ENCODE results near the gene PPP6C.
"Not testable (repeated sequence)": the region's sequence is repeated elsewhere in the genome, so short reads cannot be mapped to it uniquely, and the experiment has no call there.

PPP6C gene

DNA sequence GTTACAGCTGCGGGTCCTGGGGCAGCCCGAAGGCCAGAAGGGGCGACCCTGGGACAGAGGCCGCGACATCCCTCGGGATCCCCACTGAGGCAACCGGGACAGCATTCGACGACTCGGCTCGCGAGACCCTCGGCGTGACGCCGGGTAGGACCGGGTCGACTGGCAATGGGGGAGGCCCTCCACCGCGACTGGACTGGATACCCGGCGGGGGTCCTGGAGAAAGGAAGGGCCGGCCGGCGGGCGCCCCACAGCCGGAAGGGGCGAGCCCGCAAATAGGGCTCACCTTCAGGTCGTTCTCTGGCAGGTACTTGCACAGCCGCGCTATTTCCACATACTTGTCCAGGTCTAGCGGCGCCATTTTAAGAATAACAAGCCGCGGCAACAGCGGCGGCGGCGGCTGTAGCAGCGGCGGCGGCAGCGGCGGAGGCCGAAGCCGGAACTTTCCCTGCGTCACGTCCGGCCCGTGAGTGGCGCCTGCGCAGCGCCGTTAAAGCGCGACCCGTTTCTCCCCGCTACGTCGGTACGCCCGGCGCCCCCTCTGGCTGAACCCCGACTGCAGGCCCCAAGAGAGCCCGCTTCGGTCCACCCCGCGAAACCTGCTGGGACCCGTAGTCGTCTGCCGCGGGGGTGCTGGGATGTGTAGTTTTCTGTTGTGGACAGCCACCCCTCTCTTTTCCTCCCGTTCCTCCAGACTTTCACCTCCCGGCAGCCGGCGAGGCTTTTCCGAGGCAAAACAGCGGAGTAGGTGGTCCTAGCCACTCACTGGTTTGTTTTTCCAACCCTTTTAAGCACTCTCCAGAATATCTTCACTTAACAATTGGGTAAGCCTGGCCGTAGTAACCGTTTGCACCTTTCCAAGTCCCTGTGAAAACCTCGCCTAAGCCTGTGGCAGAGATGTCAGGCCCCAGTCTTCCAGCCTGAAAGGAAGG lies at the start of gene PPP6C:
Gene PPP6C (minus strand): TSS at position 443 of the 929 bp plus-strand sequence. CDS start 85 bp downstream, at position 358.
- DNase-seq, result peak; percentile 86

DNA sequence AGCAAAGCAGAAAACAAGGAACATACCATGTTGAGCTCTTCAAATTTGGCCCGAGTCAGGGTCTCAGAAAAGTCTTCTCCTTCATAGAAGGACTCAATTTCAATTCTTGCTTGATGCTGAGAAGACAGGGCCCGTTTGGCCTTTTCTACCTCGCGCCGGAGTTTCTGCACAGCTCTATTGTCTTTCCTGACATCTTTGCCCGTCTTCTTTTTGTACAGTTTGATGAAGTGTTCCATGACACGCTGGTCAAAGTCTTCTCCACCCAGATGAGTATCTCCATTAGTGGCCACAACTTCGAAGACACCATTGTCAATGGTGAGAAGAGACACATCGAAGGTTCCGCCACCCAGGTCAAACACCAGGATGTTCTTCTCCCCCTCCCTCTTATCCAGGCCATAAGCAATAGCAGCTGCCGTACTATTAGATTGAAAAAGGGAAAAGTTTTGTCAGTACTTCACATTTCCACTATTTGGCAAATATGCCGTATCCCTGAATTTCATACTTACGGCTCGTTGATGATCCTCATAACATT lies 49.4 kb upstream of the PPP6C start:
- DNase-seq, result no peak

DNA sequence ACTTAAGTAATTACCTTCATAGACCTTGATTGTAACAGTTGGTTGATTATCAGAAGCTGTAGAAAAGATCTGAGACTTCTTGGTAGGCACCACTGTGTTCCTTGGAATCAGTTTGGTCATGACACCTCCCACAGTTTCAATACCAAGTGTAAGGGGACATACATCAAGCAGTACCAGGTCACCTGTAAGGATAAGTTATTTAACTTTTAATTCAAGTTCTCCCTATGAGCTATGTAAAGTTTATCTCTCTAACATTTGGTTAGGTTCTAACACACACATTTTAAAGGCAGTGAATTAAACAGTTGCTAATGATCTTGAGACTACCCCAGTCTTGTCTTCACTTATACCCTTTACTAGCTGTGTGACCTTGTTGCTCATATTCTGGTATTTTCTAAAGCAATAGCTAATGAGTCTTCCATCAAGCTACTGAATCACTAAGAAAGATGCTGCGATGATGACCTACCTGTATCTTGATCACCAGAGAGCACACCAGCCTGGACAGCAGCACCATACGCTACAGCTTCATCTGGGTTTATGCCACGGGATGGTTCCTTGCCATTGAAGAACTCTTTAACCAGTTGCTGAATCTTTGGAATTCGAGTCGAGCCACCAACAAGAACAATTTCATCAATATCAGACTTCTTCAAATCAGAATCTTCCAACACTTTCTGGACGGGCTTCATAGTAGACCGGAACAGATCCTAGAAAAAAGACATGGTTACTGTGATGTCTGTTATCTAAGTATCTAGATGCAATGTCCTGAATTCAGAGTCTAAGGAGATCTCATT lies 48.7 kb upstream of the PPP6C start:
- DNase-seq, result no peak

DNA sequence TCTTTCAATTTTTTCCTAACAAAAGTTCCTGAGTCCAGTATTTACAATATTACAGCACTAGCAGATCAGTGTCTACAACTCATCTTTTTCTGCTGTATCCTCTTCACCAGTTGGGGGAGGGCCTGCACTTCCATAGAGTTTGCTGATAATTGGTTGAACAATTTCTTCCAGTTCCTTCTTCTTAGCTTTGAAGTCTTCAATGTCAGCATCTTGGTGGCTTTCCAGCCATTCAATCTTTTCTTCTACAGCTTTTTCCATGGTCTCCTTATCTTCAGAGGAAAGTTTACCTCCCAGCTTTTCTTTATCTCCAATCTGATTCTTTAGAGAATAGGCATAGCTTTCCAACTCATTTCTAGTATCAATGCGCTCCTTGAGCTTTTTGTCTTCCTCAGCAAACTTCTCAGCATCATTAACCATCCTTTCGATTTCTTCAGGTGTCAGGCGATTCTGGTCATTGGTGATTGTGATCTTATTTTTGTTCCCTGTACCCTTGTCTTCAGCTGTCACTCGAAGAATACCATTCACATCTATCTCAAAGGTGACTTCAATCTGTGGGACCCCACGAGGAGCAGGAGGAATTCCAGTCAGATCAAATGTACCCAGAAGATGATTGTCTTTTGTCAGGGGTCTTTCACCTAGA lies 47.0 kb upstream of the PPP6C start:
- not testable (repeated sequence) for DNase-seq

DNA sequence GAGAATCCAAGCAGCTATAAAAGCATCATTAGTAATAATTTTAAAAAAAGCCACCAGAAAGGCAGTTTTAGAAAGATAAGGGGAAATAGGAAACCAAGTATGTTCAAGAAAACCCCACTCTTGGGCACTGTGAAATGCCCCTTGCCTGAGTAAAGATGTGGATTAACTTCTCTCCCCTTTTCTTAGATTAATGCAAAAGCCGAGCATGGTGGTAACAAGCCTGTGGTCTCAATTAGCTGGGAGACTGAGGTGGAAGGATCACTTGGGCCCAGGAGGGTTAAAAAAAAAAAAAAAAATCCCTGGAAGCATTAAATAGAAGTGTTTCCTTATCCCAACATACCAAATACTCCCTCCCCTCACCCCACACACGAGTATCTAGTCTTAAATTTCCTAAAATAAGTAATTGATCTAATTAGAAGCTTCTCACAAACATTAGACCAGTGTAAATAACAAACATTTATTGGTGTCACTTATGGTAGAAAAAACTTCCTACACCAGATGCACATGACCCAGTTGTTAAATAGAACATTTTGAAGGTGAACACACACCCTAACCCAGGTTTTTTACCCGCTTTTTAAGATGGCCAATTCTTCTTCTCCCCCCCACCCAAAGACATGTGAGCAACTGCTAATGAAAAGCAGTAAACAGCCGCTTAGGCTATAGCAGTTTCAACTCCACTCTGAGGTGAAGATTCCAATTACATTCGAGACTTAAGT lies 46.4 kb upstream of the PPP6C start:
- no peak for DNase-seq

DNA sequence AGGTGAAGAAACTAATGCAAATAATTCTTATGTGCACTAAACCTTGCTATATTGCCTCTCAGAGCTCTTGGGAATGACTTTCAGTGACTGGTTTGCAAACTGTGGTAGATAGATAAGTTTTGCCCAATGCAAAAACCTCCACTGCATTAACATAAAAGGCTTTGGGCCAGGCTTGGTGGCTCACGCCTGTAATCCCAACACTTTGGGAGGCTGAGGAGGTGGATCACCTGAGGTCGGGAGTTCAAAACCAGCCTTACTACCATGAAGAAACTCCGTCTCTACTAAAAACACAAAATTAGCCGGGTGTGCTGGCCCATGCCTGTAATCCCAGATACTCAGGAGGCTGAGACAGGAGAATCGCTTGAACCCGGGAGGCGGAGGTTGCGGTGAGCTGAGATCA lies 44.5 kb upstream of the PPP6C start:
- not testable (repeated sequence) for DNase-seq

DNA sequence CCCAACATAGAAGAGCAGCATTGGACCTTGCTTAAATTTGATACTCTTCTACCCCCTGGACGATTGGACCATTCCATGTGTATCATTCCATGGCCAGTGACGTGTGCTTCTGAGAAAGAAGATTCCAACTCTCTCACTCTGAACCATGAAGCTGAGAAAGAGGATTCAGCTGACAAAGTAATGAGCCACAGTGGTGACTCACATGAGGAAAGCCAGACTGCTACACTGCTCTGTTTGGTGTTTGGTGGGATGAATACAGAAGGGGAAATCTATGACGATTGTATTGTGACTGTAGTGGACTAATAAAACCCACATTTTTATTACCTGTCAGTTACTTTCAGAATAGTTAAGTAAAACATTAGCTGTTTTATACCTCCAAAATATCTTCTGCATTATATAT lies 44.1 kb upstream of the PPP6C start:
- DNase-seq, result no peak

DNA sequence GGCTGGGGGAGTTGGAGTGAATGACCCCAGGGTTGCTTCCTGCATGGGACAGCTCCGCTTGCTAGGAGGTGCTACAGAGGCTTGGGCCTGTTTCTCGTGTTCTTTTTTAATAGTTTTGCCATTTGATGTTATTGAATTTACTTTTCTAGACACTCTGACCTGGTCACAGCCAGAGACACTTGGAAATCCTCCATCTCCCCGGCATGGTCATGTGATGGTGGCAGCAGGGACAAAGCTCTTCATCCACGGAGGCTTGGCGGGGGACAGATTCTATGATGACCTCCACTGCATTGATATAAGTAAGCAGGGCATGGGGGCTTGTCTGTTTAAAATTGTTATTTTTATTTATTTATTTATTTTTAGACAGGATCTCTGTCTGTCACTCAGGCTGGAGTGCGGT lies 38.2 kb upstream of the PPP6C start:
- no peak for DNase-seq

DNA sequence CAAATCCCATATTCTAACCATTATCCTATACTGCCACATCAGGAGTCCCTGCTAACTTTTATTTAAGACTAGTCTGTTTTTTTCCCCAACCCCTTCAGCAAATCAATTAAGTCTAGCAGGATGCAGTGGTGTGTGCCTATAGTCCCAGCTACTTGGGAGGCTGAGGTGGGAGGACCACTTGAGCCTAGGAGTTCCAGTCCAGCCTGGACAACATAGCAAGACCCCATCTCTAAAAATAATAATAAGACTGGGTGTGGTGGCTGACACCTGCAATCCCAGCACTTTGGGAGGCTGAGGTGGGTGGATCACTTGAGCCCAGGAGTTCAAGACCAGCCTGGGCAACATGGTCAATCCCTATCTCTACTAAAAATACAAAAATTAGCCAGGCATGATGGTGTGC lies 35.3 kb upstream of the PPP6C start:
- not testable (repeated sequence) for DNase-seq

DNA sequence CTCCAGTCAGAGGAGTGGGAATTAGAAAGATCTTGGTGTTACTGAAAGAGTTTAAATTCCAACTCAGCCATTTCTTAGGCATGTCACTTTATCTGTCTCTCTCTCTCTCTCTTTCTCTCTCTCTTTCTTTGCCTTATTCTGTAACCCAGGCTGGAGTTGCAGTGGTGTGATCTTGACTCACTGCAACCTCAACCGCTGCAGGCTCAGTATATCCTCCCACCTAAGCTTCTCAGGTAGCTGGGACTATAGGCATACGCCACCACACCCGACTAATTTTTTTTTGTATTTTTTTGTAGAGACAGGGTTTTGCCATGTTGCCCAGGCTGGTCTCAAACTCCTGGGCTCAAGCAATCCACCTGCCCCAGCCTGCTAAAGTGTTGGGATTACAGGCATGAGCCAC lies 29.0 kb upstream of the PPP6C start:
- no peak for DNase-seq

DNA sequence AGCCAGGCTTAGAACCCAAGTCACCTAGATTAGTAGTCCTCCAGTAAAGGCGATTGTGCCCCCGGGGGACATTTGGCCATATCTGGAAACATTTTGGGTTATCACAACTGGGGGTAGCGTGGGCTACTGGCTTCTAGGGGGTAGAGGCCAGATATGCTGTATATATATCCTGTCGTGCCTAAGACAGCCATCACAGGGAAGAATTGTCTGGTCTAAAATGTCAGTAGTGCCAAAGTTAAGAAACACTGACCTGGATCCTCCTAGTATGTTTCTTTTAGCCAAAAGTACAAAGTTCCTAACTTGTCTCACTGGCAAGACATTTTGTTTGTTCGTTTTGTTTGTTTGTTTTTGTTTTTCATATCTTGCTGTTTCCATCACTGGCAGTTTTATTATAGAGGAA lies 24.6 kb upstream of the PPP6C start:
- no peak for DNase-seq

DNA sequence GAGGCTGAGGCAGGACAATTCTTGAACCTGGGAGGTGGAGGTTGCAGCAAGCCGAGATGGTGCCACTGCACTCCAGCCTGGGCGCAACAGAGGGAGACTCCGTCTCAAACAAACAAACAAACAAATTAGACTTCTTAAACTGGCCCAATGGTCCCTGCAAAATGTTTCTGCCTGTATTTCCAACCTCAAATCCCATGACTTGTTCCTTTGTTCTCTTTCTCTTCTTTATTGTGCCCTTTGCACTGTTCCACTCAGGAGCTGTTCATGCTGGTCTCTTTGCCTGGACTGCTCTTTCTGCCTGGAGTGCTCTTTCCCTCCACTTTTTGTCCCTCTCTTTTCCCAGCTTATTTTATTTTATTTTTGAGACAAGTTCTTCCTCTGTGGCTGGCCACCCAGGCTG lies 14.9 kb upstream of the PPP6C start:
- DNase-seq, result no peak

DNA sequence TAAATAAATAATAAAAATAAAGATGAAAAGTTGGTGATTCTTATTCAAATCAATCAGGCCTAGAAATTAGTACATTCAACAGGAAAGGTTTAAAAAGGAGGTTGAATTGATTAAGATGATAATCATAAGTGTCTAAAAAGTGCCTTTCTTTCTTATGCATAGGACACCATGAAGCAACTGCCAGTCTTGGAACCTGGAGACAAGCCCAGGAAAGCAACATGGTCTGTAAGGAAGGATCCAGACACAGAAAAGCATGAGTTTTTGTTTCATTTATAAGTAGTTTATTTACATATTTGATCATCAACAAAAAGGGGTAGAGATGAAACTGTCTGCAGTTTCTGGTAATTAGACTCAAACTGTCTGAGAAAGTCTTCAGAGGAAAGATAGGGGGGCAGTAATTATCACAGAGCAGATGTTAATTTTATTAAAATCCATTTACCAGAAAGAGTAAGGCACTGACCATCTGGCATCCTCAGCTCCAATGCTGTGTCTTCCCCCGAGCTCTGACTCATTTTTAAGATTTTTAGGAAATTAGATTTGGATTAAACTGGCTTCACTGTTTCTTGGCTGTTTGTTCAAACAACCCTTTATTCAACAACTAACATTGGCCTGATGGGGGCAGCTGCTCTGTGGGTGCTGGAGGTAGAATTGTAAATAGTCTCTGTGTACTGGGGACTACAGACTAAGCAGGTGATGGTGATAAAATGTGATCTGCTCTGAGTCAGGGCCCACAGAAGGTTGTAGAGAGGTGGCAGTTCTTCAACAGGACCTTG lies 13.4 kb upstream of the PPP6C start:
- DNase-seq, result no peak

DNA sequence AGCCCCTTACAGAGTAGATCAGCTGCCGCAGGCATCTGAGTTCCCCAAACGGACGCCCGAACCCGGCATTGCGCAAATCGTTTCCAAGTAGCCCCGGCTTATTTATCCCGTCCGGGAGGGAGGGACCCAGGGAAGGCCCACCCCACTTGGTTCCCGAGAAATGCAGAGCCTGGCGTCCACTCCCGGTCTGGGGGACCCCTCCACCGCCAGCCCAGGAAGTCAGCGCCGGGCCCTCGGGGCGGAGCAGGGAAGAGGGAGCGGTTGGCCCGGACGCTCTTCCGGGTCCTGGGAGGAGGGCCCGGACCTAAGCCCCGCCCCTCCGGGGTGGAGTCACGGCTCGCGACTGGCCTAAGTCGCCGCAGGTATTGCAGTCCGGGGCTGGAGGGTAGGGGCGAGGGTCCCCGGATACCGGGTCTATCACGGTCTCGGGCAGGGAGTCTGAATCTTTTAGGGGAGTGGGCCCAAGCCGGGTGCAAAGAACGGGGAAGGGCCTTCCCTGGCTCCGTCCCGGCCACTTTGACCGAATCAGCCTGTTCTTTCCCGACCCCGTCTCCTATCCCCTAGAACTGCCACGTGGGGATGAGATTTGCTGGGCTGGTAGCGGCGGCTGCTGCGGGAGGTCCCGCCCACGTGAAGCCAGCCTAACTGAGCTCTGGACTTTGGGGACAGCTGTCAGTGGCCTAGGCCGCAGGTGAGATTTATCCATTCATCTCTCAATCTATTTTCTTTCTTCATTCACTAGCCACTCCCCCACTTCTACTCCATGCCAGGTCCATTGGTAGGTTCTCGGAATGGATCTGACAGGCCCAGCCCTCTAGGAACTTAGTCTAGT lies 10.8 kb upstream of the PPP6C start, which contains the start of gene RABEPK:
Gene RABEPK (plus strand): TSS at position 327 of the 832 bp plus-strand sequence. CDS start 2,472 bp downstream, outside the sequence.
- peak; percentile 87 for DNase-seq

DNA sequence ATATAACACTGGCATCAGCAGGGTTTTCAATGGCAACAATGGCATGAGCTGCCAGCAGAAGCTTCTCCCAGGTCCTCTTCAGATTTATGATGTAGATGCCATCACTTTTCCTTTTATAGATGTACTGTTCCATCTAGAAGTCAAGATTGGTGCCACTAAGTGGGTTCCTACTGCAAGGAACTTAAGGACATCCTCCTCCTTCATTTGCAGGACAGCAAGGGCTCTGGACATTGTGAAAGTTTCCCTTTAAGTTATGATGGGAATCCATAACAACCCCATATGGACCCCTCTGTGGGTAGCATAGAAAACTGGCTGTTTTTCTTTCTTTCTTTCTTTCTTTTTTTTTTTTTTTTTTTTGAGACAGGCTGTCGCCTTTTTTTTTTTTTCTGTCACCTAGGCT lies 6.0 kb upstream of the PPP6C start:
- not testable (repeated sequence) for DNase-seq

DNA sequence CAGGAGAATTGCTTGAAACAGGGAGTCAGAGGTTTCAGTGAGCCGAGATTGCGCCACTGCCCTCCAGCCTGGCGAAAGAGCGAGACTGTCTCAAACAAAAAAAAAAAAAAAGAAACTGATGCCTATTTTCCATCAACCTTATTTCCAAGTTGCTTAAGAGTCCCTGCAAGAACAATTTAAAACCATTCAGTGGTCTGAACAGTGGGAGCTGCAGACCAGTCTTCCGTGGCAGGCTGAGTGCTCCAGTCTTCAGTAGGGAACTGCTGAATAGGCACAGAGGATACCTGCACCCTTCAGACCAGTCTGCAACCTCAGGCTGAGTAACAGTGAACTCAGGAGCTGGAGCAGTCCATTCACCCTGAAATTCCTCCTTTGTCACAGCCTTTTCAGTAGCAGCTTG lies 4.9 kb upstream of the PPP6C start:
- not testable (repeated sequence) for DNase-seq

DNA sequence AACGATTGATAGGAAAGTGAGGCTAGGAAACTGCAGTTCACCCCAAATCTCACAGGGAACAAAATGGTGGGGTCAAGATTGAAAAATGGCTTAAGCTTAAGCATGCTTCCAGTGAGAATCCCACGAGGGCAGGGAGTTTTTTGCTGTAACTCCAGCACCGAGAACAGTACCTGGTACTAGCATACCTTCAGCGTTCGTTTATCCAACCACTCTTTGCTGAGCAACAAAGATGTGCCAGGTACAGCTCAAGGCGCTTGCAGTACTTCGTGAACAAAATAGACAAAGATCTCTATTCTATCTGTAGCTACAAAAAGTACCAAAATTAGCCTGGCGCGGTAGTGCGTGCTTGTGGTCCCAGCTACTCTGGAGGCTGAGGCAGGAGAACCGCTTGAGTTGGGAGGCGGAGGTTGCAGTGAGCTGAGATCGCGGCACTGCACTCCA lies 778 bp upstream of the PPP6C start:
- DNase-seq, result peak; percentile 34

DNA sequence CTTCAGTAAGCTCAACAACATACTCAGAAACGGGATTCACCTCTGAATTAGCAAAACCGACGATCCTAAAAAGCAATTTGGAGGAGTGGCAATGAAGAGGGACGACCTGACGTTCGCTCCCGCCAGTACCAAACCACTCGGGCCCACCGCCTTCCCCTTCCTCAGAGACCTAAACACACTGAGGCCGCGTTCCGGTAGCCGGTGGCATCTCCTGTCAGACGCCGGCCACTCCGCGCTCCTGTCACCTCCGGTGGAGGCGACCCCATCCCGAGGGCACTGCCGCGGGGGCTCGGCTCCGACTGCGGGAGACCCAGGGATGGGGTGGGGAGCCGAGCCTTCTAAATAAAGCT lies 617 bp downstream of the PPP6C start:
- DNase-seq, result no peak

DNA sequence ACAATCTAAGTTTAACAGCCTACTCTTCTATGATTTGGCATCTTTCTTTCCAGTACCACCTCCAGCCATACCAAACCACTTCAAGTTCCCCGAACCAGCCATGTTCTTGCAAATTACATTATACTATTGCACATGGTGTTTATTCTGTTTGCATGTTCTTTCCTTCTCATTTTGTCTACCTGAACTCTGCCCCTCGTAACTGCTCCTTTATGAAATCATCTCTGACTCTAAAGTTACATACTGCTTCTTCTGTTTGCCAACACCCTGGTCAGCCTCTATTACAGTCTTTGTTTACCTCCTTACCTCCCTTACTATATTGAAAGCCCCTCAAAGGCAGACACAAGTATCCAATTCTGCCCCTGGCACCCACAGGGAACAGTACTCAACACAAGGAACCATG lies 6.0 kb downstream of the PPP6C start:
- no peak for DNase-seq

DNA sequence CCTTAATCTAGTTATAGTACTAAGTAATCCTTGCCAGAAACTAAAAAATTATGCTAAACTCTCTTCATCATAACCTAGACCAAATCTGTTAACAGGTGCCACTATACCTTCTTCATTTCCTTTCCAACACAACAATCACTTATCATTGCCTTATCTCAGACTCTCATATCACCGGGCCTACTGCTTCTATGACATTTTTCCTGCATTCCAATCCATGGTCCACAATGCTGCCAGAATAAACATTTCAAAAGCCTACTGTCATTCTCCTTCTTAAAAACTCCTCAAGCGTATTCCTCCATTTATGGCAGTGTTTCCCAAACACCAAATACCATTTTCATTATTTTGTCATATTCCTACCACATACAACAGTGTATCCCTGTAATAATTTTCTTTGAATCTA lies 6.5 kb downstream of the PPP6C start:
- no peak for DNase-seq

DNA sequence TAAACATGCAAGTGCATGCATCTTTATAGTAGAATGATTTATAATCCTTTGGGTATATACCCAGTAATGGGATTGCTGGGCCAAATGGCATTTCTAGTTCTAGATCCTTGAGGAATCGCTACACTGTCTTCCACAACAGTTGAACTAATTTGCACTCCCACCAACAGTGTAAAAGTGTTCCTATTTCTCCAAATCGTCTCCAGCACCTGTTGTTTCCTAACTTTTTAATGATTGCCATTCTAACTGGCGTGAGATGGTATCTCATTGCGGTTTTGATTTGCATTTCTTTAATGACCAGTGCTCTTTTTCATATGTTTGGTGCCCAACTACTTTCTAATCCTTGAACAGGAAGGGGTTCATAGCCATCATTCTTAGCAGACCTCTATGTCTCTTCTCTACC lies 7.8 kb downstream of the PPP6C start:
- not testable (repeated sequence) for DNase-seq

Measured in NCI-H146 (cell line).